ACC112 (cell line): ENCODE data around the gene E2F4.

Source experiments
- H2AFZ ChIP-seq: fragments of 200-600 bp; sonication (generic); one replicate; pipeline ENCODE4 v1.6.0; 2017; ENCODE audit warnings: antibody characterized with exemption, low read length; ENCODE audit not compliant: unreplicated experiment
- H3K27ac ChIP-seq: fragments of 200-600 bp; sonication (generic); 2 replicates; pipeline ENCODE4 v1.5.1; 2014; ENCODE audit warnings: low read depth, mild to moderate bottlenecking, antibody characterized with exemption, low read length, moderate library complexity
- H3K27me3 ChIP-seq: fragments of 200-600 bp; sonication (generic); 2 replicates; pipeline ENCODE4 v1.6.1; 2014; ENCODE audit warnings: mild to moderate bottlenecking, antibody characterized with exemption, low read length, moderate library complexity, mixed read lengths; ENCODE audit not compliant: insufficient read depth
- H3K36me3 ChIP-seq: fragments of 200-600 bp; sonication (generic); 2 replicates; pipeline ENCODE4 v1.6.1; 2016; ENCODE audit warnings: mild to moderate bottlenecking, antibody characterized with exemption, low read length, moderate library complexity, mixed read lengths; ENCODE audit not compliant: insufficient read depth
- H3K4me1 ChIP-seq: fragments of 200-600 bp; sonication (generic); one replicate; pipeline ENCODE4 v1.6.1; 2016; ENCODE audit warnings: low read length, mixed read lengths; ENCODE audit not compliant: insufficient read depth, unreplicated experiment, control insufficient read depth
- H3K4me3 ChIP-seq: fragments of 200-600 bp; sonication (generic); 2 replicates; pipeline ENCODE4 v1.5.1; 2014; ENCODE audit warnings: mild to moderate bottlenecking, low read depth, low read length
- H3K79me2 ChIP-seq: fragments of 200-600 bp; sonication (generic); one replicate; pipeline ENCODE4 v1.6.0; 2016; ENCODE audit warnings: low read length; ENCODE audit not compliant: control insufficient read depth, unreplicated experiment, insufficient read depth

The E2F4 gene

DNA sequence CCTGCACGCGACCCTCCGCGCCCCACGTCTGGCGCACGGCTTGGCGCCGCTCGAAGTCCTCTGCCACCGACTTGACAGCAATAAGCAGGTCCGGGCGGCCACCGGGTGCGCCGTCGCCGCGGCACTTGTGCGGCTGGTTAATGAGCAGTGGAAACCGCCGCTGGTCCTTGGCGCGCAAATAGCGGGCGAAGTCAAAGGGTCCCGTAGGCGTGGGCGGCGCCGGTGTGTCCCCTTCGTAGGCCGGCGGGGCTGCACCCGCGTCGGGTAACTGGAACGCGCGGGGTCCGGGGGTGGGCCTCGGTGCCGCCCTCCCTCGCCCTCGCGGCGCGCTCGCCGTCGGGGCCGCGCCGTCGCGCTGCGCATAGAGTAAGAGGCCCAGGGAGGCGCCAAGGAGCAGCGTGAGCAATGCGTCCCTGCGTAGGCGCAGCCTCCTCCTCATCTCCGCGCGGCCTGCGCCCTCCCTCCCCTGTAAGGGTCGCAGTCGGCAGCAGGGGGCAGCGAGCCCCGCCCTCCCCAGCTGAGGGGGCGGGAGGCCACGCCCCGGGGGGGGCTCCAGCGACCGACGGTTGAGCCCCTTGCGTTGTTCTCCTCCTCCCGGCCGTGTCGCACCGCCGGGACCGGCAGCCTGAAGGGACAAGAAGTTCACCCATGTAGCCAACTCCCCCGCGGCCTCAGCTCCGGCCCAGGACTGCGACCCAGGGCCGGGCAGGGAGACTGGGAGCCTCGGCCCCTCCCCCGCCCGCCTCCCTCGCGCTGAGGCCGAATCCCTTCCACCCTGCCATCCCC lies 41.7 kb upstream of the E2F4 start:
- no peaks in the 10 kb centered on the region for H3K27me3 ChIP-seq
- peak overlapping the region; percentile 74 for H2AFZ ChIP-seq
- peak overlapping the region; percentile 81 for H3K27ac ChIP-seq
- H3K4me3 ChIP-seq = peak overlapping the region; percentile 86
- H3K79me2 ChIP-seq = peaks cover 6% of the 10 kb centered on the region
- H3K4me1 ChIP-seq = peaks cover 7% of the 10 kb centered on the region
- H3K36me3 ChIP-seq = peaks cover 15% of the 10 kb centered on the region; the same call in 1 of the 2 replicates

DNA sequence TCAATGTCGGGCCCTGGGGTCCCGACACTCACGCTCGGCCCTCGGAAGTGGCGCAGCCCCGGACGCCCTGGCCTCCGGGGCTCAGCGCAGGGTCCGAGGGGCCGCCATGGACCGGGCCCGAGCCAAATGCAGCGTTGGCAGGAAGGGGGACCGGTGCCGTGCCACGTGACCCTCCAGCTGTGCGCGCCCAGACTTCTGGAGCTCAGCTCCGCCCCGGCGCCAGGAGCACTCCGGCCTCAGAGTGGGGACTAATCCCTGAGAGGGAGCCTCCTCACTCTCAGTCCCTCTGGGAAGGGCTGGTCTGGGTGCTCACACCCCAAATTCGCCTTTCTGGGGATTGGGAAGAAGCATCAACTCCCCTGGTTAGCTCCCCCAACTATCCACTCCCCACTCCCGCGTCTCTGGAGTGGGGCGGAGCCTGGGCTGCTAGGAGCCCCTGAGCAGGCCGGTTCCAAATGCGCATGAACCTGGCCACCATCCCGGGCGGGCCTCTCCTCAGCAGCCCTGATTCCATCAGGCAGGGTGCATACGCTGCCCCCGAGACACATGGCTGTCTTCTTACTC lies 41.0 kb upstream of the E2F4 start, which contains the start of gene B3GNT9:
TSS of gene B3GNT9 (minus strand) at position 166 of the 564 bp plus-strand sequence. CDS start 513 bp downstream, outside the sequence.
- Histone ChIP-seq H3K27me3 (no peaks in the 10 kb centered on the region), H3K36me3 (peaks cover 15% of the 10 kb centered on the region; the same call in 1 of the 2 replicates), H3K27ac (peak within 1 kb of the TSS; percentile 81), H3K4me3 (peak within 1 kb of the TSS; percentile 86), H2AFZ (peak within 1 kb of the TSS; percentile 74), H3K4me1 (peaks cover 7% of the 10 kb centered on the region), H3K79me2 (peaks cover 6% of the 10 kb centered on the region)

DNA sequence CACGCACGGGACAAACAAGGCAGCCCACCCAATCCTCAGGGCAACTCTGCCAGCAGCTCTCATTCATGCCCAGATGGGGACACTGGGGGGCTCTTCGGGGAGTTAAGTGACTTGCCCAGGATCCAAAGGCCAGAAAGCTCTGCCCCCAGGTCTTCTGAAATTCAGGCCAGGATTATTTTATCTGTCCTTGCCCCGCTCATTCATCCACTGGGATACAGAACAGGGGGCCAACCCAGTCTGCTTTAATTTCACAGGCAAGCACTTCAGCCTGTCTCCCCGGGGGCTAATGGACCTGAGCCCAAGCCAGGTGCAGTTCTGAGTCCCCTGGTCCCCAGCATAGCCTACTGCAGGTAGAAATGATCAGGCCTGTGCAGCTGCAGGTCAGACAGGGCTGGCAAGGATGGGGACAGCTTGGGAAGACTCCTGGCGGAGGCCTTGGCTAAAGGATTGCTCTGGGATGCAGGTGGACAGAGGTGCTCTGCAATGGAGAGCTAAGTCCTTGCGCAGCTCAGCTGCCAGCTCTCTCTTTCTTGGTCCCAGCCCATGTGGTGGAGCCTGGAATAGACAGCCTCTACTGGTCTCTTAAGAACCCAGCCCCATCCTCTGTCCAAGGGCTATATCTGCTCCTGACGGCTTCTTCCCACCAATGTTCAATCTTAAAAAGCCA lies 40.4 kb upstream of the E2F4 start:
- Histone ChIP-seq H2AFZ (peak overlapping the region; percentile 74), H3K36me3 (peaks cover 15% of the 10 kb centered on the region; the same call in 1 of the 2 replicates), H3K27me3 (no peaks in the 10 kb centered on the region), H3K4me1 (peaks cover 7% of the 10 kb centered on the region), H3K27ac (peak overlapping the region; percentile 81; the same call in 1 of the 2 replicates), H3K79me2 (peaks cover 6% of the 10 kb centered on the region), H3K4me3 (peak overlapping the region; percentile 86)

DNA sequence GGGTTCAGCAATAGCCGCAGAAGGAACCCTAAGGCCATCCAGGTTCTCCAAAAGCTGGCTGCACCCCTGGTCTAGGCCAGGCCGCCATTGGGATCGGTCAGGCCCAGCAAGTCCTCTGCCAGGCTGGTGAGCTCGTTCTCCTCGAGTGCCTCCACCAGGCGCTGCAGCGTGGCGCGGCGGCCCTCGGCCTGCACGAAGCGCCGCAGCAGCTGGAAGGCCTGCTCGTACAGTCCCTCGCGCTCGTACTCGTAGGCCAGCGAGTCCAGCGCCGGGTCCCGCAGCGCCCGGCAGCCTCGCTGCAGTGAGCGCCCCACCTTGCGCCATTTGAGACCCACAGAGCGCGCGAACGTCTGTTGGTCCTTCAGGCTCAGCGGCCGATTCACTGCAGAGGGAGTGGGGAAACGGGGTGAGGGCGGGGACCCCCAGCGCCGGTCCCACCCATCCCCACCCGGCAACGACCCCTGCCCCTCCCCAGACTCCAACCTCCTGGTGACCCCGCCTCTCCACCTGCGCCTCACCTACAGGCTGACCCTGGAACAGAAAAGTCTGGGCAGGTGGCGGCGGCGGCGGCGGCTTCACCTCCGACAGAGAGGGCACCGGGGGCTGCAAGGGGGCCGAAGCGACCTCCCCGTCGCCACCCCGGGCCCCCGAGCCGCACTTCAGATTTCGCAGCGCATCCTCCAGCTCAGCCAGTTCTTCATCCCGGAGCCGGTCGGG lies 37.2 kb upstream of the E2F4 start:
- H3K36me3 ChIP-seq = no peaks in the 10 kb centered on the region
- H3K4me3 ChIP-seq = peak overlapping the region; percentile 48
- H2AFZ ChIP-seq = no peak overlapping the region
- H3K27ac ChIP-seq = no peak overlapping the region
- H3K79me2 ChIP-seq = peaks cover 2% of the 10 kb centered on the region
- H3K27me3 ChIP-seq = no peaks in the 10 kb centered on the region
- H3K4me1 ChIP-seq = peaks cover 7% of the 10 kb centered on the region

DNA sequence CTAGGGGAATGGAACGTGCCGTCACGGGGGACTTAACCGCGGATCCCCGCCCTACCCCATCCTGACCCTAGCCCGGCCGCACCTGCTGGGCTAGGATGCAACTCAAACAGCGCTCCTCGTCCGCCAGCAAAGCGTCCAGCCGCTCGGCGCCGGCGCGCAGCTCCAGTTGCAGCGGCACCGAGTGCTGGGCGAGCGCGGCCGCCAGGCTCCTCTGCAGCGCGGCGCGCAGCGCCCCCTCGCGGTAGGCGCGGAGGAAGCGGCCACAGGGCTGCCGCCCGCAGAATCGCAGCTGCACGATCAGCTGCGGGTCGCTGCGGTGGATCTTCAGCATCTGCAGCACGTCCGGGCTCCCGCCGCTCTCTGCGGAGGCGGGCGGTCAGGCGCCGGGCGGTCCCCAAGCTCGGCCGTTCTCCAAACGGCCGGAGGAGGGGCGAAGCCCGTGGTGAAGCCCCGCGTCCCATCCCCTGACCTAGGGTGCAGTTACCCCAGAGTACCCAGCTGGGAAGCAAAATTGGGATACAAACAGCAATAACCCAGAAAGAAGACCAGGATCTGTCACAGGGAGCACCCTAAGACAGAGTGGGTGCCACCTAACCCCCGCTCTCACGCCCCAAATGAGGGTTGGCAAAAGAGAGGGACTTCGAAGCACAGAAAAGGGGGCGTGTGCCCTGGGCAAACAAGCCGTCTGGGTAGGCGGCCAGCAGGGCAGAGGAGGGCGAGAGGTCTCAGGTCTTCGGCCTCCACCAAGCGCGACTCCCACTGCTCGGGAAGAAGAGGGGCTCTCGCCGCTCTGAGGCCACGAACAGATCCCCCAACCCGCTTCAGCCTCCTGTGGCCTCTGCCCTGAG lies 36.4 kb upstream of the E2F4 start:
- Histone ChIP-seq H3K27ac (no peak overlapping the region), H3K27me3 (no peaks in the 10 kb centered on the region), H3K79me2 (no peaks in the 10 kb centered on the region), H3K4me3 (peak overlapping the region; percentile 48), H3K4me1 (peaks cover 7% of the 10 kb centered on the region), H3K36me3 (no peaks in the 10 kb centered on the region), H2AFZ (no peak overlapping the region)

DNA sequence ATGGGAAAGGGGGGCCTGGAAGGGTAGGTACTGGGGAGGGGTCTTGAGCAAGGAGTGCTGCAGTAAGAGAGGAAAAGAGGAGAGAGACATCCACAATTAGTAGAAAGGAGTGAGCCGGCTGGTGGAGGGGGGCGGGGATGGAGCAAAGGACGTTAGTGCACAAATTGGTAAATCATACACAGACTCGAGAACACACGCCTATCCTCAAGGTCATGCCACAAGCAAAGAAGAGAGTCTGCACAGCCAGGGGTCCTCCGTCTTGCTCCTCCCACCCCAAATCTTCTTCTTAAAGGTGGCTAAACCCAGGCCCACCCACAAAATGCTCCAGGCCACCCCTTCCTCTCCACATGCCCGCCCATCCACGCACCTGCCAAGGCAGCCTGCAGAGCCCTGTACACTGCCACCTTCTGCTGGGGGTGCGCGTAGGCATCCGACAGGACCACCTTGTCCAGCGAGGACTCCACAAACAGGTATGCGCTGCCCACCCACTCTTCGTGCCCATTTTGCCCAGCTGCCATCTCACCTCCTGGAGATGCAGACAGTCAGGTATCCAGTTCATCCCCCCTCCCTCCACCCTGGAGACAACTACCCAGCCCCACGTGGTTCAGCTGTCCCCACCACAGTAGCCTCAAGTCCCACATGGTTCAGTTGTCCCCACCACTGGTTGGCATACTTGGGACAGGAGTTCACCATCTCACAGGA lies 35.7 kb upstream of the E2F4 start:
- H3K4me1 ChIP-seq = peaks cover 3% of the 10 kb centered on the region
- H2AFZ ChIP-seq = no peak overlapping the region
- no peaks in the 10 kb centered on the region for H3K27me3 ChIP-seq
- no peaks in the 10 kb centered on the region for H3K79me2 ChIP-seq
- no peak overlapping the region for H3K27ac ChIP-seq
- H3K4me3 ChIP-seq = no peak overlapping the region
- no peaks in the 10 kb centered on the region for H3K36me3 ChIP-seq

DNA sequence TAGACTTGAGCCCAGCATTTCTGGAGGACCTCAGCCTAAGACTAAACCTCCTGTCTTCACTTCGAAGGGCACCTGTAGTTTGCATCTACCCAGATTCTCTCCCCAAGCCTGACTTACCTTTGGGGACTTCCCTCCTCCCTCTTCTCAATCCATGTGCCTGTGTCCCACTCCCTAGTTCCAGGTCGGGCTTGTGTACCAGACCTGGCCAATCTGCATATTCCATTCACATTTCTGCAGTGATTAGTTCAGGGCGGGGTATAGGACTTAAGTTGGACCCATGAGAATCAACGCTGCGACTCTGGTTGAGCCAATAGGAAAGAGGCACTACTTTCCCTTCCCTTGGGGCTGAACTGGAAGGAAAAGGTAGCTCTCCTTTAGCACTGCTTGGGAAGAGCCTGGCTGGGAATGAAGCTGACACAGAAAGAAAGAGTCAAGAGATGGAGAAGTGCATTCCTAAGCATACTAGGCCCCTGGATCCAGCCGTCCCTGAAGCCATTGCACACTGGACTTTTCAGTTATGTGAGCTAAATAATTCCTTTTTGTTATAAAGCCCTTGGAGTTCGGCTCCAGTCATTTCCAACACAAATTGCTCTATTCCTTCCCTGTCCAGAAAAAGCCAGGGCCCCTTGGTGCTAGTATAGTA lies 34.7 kb upstream of the E2F4 start:
- Histone ChIP-seq H3K27me3 (no peaks in the 10 kb centered on the region), H3K36me3 (no peaks in the 10 kb centered on the region), H3K4me1 (no peaks in the 10 kb centered on the region), H3K79me2 (no peaks in the 10 kb centered on the region), H3K4me3 (no peak overlapping the region), H3K27ac (no peak overlapping the region), H2AFZ (no peak overlapping the region)

DNA sequence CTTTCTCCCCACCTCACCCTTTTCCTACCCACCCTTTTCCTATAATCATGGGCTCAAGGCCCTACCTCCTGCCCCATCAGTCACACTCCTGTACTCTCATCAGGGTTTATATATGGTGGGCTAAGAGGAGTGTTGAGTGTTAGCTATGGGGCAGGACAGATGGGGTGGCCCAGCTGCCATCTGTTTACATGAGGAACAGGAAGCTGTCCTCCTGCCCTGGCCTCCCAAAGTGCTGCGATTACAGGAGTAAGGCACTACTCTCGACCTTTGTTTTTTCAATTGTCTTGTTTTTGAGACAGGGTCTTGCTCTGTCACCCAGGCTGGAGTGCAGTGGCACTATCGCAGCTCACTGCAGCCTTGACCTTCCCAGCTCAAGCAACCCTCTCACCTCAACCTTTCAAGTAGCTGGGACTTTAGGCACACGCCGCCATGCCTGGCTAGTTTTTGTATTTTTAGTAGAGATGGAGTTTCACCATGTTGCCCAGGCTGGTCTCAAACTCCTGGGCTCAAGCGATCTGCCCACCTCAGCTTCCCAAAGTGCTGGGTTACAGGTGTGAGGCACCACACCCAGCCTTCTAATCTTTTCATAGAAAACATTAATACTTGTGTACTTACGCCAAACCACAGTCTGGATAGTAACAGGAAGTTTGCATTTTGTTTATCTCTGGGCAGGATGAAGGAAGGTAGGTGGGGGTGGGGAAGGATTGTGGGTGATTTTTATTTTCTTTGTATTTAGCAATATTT lies 33.9 kb upstream of the E2F4 start:
- H2AFZ ChIP-seq = no peak overlapping the region
- H3K36me3 ChIP-seq = no peaks in the 10 kb centered on the region
- no peaks in the 10 kb centered on the region for H3K4me1 ChIP-seq
- no peaks in the 10 kb centered on the region for H3K79me2 ChIP-seq
- no peak overlapping the region; the same call in 1 of the 2 replicates for H3K4me3 ChIP-seq
- no peaks in the 10 kb centered on the region for H3K27me3 ChIP-seq
- no peak overlapping the region for H3K27ac ChIP-seq
